Ureter (tissue), 1 donor: Measurements from ENCODE around the gene RAB42. TPM values are rescaled to one million over a fixed set of nuclear protein-coding genes. Genes with fewer than 3 reads are reported as not detected.

Experiments
- total RNA-seq: library from RNA; stranded (reverse); gene quantifications from one replicate; pipeline ENCODE4 v1.2.4, GENCODE V29; 2023
- donor health status: DM: yes; HTN: yes; CAD: no.

The RAB42 gene
- total RNA-seq, 1 donor from 2014 or later = 1.9 TPM

Other genes starting within 250 kb of the RAB42 start
- 44.1 TPM for gene PHACTR4, start 222.5 kb upstream of the RAB42 start, total RNA-seq
- 35.1 TPM for gene RCC1, start 86.2 kb upstream of the RAB42 start, total RNA-seq
- 31.3 TPM for gene TRNAU1AP, start 39.2 kb upstream of the RAB42 start, total RNA-seq
- 19.8 TPM for gene TAF12, start 50.8 kb downstream of the RAB42 start, total RNA-seq
- gene RNU11, start 56.3 kb downstream of the RAB42 start, total RNA-seq = not detected
- 14.9 TPM for gene GMEB1, start 76.5 kb downstream of the RAB42 start, total RNA-seq
- gene YTHDF2, start 144.7 kb downstream of the RAB42 start, total RNA-seq = 115 TPM
- not detected for gene OPRD1, start 219.9 kb downstream of the RAB42 start, total RNA-seq